ENCODE data around the gene INHBA.

GRCh38 chr7:41685684-41686083 lies 17.2 kb downstream of the INHBA start:
- TF ChIP-seq RAD21 (IDR thresholded peaks at IDR 0.05; ENCODE audit: low read length) (no peak), CTCF (conservative IDR thresholded peaks at IDR 0.05; ENCODE audit: low read depth, low read length) (no peak), CEBPB (IDR thresholded peaks at IDR 0.05; ENCODE audit: low read depth, low read length) (no peak), USF2 (IDR thresholded peaks at IDR 0.05; ENCODE audit: low read depth, low read length) (no peak), MAFK (IDR thresholded peaks at IDR 0.05; ENCODE audit: low read depth, low read length) (no peak), NFE2L2 (IDR thresholded peaks at IDR 0.05; ENCODE audit: low read depth, low read length) (no peak), POLR2A (IDR thresholded peaks at IDR 0.05; ENCODE audit: low read depth, low read length) (peak; percentile 11; the same call in 1 of the 2 replicates), FOS (IDR thresholded peaks at IDR 0.05; ENCODE audit: low read depth, low read length) (no peak)

Measured in IMR-90 (cell line).